H1 (cell line): ENCODE measurements around the gene GPX6. TPM values are rescaled to one million over a fixed set of nuclear protein-coding genes. Genes with fewer than 3 reads are reported as not detected.

ENCODE experiments used
- CTCF ChIA-PET: fragments of 300-600 bp; sonication (Branson Sonifier 250); formaldehyde crosslinking; loops from one replicate; lab custom pipeline; 2021; ENCODE audit not compliant: partially characterized antibody; lab: Charles Lee
- POLR2A ChIA-PET: fragments of 300-600 bp; sonication (Branson Sonifier 250); formaldehyde crosslinking; loops from one replicate; lab custom pipeline; 2021; ENCODE audit warnings: inconsistent platforms; ENCODE audit not compliant: partially characterized antibody; lab: Charles Lee
- DNase-seq, 2 experiments: peaks; one replicate each; pipeline versions ENCODE4 v3.0.0 to v3.0.0-alpha.2; 2010 to 2022; ENCODE audit warnings: low spot score in 2 of 2, low read depth in 1 of 2, mixed read lengths in 1 of 2
- FAIRE-seq: peaks from 2 replicates; lab custom pipeline; 2011; peaks lifted over from hg19 to GRCh38; lab: Jason Lieb, UNC
- H2AFZ ChIP-seq: 2 replicates; pipeline ENCODE4 v1.8.1; 2012; ENCODE audit warnings: low read length, inconsistent platforms
- H2AK5ac ChIP-seq: 2 replicates; pipeline ENCODE4 v1.6.1; 2013; ENCODE audit warnings: low read depth, low read length
- H2BK120ac ChIP-seq: replicated peaks from 2 replicates; pipeline ENCODE3; 2013; ENCODE audit warnings: low read depth, low read length, inconsistent platforms
- H2BK12ac ChIP-seq: 2 replicates; pipeline ENCODE4 v1.6.1; 2013; ENCODE audit warnings: low read depth, low read length
- H2BK15ac ChIP-seq: 2 replicates; pipeline ENCODE4 v1.6.1; 2013; ENCODE audit warnings: low read length
- H2BK20ac ChIP-seq: 2 replicates; pipeline ENCODE4 v1.6.1; 2013; ENCODE audit warnings: low read length
- H2BK5ac ChIP-seq: 2 replicates; pipeline ENCODE4 v1.6.1; 2013; ENCODE audit warnings: low read depth, low read length
- H3K14ac ChIP-seq: 2 replicates; pipeline ENCODE4 v1.6.1; 2013; ENCODE audit warnings: inconsistent platforms; ENCODE audit not compliant: insufficient read length
- H3K18ac ChIP-seq: 2 replicates; pipeline ENCODE4 v1.6.1; 2013; ENCODE audit warnings: low read length; ENCODE audit errors: extremely low read depth
- H3K23ac ChIP-seq: 2 replicates; pipeline ENCODE4 v1.6.1; 2013; ENCODE audit warnings: inconsistent platforms; ENCODE audit not compliant: insufficient read length
- H3K23me2 ChIP-seq: 2 replicates; pipeline ENCODE4 v1.6.1; 2013; ENCODE audit warnings: low read depth, low read length
- H3K27ac ChIP-seq: 2 replicates; pipeline ENCODE4 v1.6.1; 2011; ENCODE audit warnings: low read depth, low read length, inconsistent platforms
- H3K27me3 ChIP-seq, 4 experiments: replicated peaks in 1 of 4; 1 replicate in 1 of 4; 2 replicates in 3 of 4; pipeline versions ENCODE4 v1.6.1 to v1.8.1; 2011 to 2013; ENCODE audit warnings: low read length in 3 of 4, mild to moderate bottlenecking in 3 of 4, inconsistent platforms in 2 of 4, mixed read lengths in 2 of 4, moderate library complexity in 1 of 4; ENCODE audit not compliant: control insufficient read depth in 3 of 4, insufficient read depth in 3 of 4; ENCODE audit errors: extremely low read depth in 1 of 4
- H3K36me3 ChIP-seq, 4 experiments: 2 replicates each; pipeline versions ENCODE4 v1.6.1 to v1.8.1; 2011 to 2013; ENCODE audit warnings: mild to moderate bottlenecking in 4 of 4, low read length in 3 of 4, moderate library complexity in 2 of 4, control low read depth in 1 of 4, inconsistent platforms in 1 of 4; ENCODE audit not compliant: insufficient read depth in 4 of 4, control insufficient read depth in 2 of 4
- H3K4ac ChIP-seq: replicated peaks from 2 replicates; pipeline ENCODE3; 2013; ENCODE audit warnings: low read length, low read depth, mixed read lengths, inconsistent platforms; ENCODE audit not compliant: insufficient read length
- H3K4me1 ChIP-seq, 4 experiments: replicated peaks in 1 of 4; 1 replicate in 1 of 4; 2 replicates in 3 of 4; pipeline versions ENCODE4 v1.6.1 to v1.8.1; 2011 to 2013; ENCODE audit warnings: low read length in 3 of 4, inconsistent platforms in 2 of 4, mixed read lengths in 1 of 4; ENCODE audit not compliant: insufficient read depth in 4 of 4, control insufficient read depth in 3 of 4
- H3K4me2 ChIP-seq, 2 experiments: 2 replicates each; pipeline versions ENCODE4 v1.6.1 to v1.8.1; 2011 to 2013; ENCODE audit warnings: low read depth in 2 of 2, low read length in 2 of 2, control low read depth in 1 of 2, inconsistent platforms in 1 of 2, mild to moderate bottlenecking in 1 of 2; ENCODE audit not compliant: insufficient read depth in 1 of 2
- H3K4me3 ChIP-seq, 4 experiments: fragments of 200-600, 300-600 bp in 1 of 4; sonication (generic), shearing (Covaris generic), sonication (Bioruptor Twin) in 1 of 4; 2 replicates each; pipeline versions ENCODE4 v1.5.1 to v1.8.1; 2011 to 2016; ENCODE audit warnings: low read length in 4 of 4, low read depth in 3 of 4, control low read depth in 2 of 4, inconsistent platforms in 2 of 4, mild to moderate bottlenecking in 2 of 4, mixed read lengths in 1 of 4, moderate library complexity in 1 of 4; ENCODE audit not compliant: insufficient read depth in 2 of 4; ENCODE audit errors: extremely low read depth in 1 of 4
- H3K56ac ChIP-seq: replicated peaks from 2 replicates; pipeline ENCODE3; 2013; ENCODE audit warnings: low read depth, mild to moderate bottlenecking, mixed read lengths, low read length, inconsistent platforms; ENCODE audit not compliant: insufficient read length
- H3K79me1 ChIP-seq: 2 replicates; pipeline ENCODE4 v1.6.1; 2013; ENCODE audit warnings: low read depth, low read length, control low read depth
- H3K79me2 ChIP-seq, 2 experiments: 2 replicates each; pipeline versions ENCODE4 v1.6.1 to v1.8.1; 2012 to 2013; ENCODE audit warnings: low read length in 2 of 2, mild to moderate bottlenecking in 2 of 2, inconsistent platforms in 1 of 2; ENCODE audit not compliant: insufficient read depth in 2 of 2, control insufficient read depth in 1 of 2
- H3K9ac ChIP-seq, 4 experiments: replicated peaks in 1 of 4; 1 replicate in 1 of 4; 2 replicates in 3 of 4; pipeline versions ENCODE4 v1.6.1 to v1.8.1; 2011 to 2013; ENCODE audit warnings: low read depth in 3 of 4, low read length in 3 of 4, control low read depth in 2 of 4, mild to moderate bottlenecking in 2 of 4, moderate library complexity in 2 of 4, inconsistent platforms in 1 of 4; ENCODE audit errors: extremely low read depth in 1 of 4
- H3K9me3 ChIP-seq, 2 experiments: 2 replicates each; pipeline versions ENCODE4 v1.6.1 to v1.8.1; 2012 to 2013; ENCODE audit warnings: mild to moderate bottlenecking in 2 of 2, moderate library complexity in 2 of 2, control low read depth in 1 of 2, inconsistent platforms in 1 of 2, low read depth in 1 of 2, low read length in 1 of 2, mixed read lengths in 1 of 2; ENCODE audit not compliant: insufficient read depth in 2 of 2
- H4K20me1 ChIP-seq, 2 experiments: replicated peaks in 1 of 2; 2 replicates each; pipeline versions ENCODE3 to v1.8.1; 2011 to 2013; ENCODE audit warnings: inconsistent platforms in 2 of 2, low read length in 2 of 2, mild to moderate bottlenecking in 1 of 2; ENCODE audit not compliant: insufficient read depth in 2 of 2, control insufficient read depth in 1 of 2
- H4K5ac ChIP-seq: 2 replicates; pipeline ENCODE4 v1.6.1; 2013; ENCODE audit warnings: low read length, low read depth, mixed read lengths, inconsistent platforms; ENCODE audit not compliant: insufficient read length
- H4K8ac ChIP-seq: 2 replicates; pipeline ENCODE4 v1.8.0; 2013; ENCODE audit warnings: mild to moderate bottlenecking, moderate library complexity, low read length, inconsistent platforms; ENCODE audit not compliant: insufficient read depth; ENCODE audit errors: extremely low read depth
- H4K91ac ChIP-seq: replicated peaks from 2 replicates; pipeline ENCODE3; 2013; ENCODE audit warnings: low read length, mixed read lengths, inconsistent platforms; ENCODE audit not compliant: insufficient read length
- ASH2L ChIP-seq: fragments of 200-600, 300-600 bp; sonication (generic); IDR thresholded peaks from one replicate; pipeline ENCODE4 v1.7.1; 2017; ENCODE audit warnings: low read length
- ATF2 ChIP-seq: IDR thresholded peaks from 2 replicates; pipeline ENCODE4 v1.6.1; 2012; ENCODE audit warnings: low read length, inconsistent platforms
- JUN ChIP-seq: IDR thresholded peaks from 2 replicates; pipeline ENCODE4 v1.6.1; 2011; ENCODE audit warnings: low read depth, mild to moderate bottlenecking, improper control_type of control experiment, low read length
- KDM4A ChIP-seq: IDR thresholded peaks from one replicate; pipeline ENCODE4 v1.7.1; 2012; ENCODE audit warnings: low read depth, mild to moderate bottlenecking, moderate library complexity, low read length, inconsistent platforms; ENCODE audit not compliant: severe bottlenecking
- POU5F1 ChIP-seq: IDR thresholded peaks from 2 replicates; pipeline ENCODE4 v1.6.1; 2011; ENCODE audit warnings: low read depth, mild to moderate bottlenecking, low read length, moderate library complexity
- RBBP5 ChIP-seq: IDR thresholded peaks from 2 replicates; pipeline ENCODE4 v1.7.1; 2012; ENCODE audit warnings: low read depth, mild to moderate bottlenecking, inconsistent platforms, low read length, moderate library complexity, borderline replicate concordance
- SIRT6 ChIP-seq: IDR thresholded peaks from one replicate; pipeline ENCODE4 v1.7.1; 2012; ENCODE audit warnings: low read length, inconsistent platforms
- TBP ChIP-seq: IDR thresholded peaks from 2 replicates; pipeline ENCODE4 v1.6.1; 2011; ENCODE audit warnings: low read depth, low read length, improper control_type of control experiment
- TEAD4 ChIP-seq: IDR thresholded peaks from 2 replicates; pipeline ENCODE4 v1.6.1; 2012; ENCODE audit warnings: low read depth, low read length, inconsistent platforms, mixed read lengths
- WGBS, 2 experiments: shearing (Covaris generic) in 1 of 2; methylation state at CpG; one replicate each; pipeline versions ENCODE4 v1.1.6 to v1.1.7; 2013 to 2015; ENCODE audit warnings: low lambda C conversion rate in 2 of 2, mixed read lengths in 2 of 2, inconsistent platforms in 1 of 2, low coverage in 1 of 2, missing lambda C conversion rate in 1 of 2; ENCODE audit not compliant: insufficient replicate concordance in 2 of 2, insufficient coverage in 1 of 2, insufficient read length in 1 of 2; ENCODE audit errors: extremely low coverage in 1 of 2, missing lambda C conversion rate in 1 of 2; 5-methylcytosine and 5-hydroxymethylcytosine counted together
- polyA plus RNA-seq, 7 experiments: library from polyadenylated mRNA; depleted of rRNA in 3 of 7; stranded (reverse) in 5 of 7; unstranded in 2 of 7; fragments of >200 nt in 5 of 7; fragments of 200-250 nt in 2 of 7; gene quantifications; 1 replicate in 5 of 7; 2 replicates in 1 of 7; 4 replicates in 1 of 7; pipeline versions ENCODE4 v1.2.1 to v1.2.3, GENCODE V29; 2011 to 2013; ENCODE audit warnings: missing spikeins in 2 of 7, mixed read lengths in 2 of 7
- total RNA-seq: library from RNA; stranded (reverse); fragmentation: NEBNext Ultra II Directional; extraction: Animal tissue kit (Norgen Biotek cat#: 25700); gene quantifications from 2 replicates; pipeline ENCODE4 v1.2.1, GENCODE V29; 2021

GPX6 gene
- total and polyA plus RNA-seq, 2 of the 8 experiments (the other 6 are each of a cell fraction or from before 2014, with no cell fraction given) = not detected

- Histone ChIP-seq H4K91ac (no peak overlapping the region), H3K9ac (peak overlapping the region in 1 of 4 experiments; percentile 61; a peak in 2 of 7 replicates), H3K79me1 (no peaks in the 10 kb centered on the region), H2BK5ac (no peak overlapping the region), H3K56ac (no peak overlapping the region), H2BK12ac (no peak overlapping the region; the same call in 1 of the 2 replicates), H2AFZ (peak overlapping the region; percentile 54; the same call in 1 of the 2 replicates), H2BK20ac (no peak overlapping the region), H2BK120ac (no peak overlapping the region), H3K4ac (no peak overlapping the region), H3K14ac (no peak overlapping the region), H3K4me2 (peak overlapping the region; percentile 74 to 91), H3K4me3 (peak overlapping the region; percentile 69 to 80 (median 76)), H2BK15ac (no peak overlapping the region), H3K18ac (no peak overlapping the region; the same call in 1 of the 2 replicates), H4K20me1 (no peaks in the 10 kb centered on the region), H3K23ac (no peak overlapping the region), H4K8ac (no peak overlapping the region), H3K9me3 (no peaks in the 10 kb centered on the region), H3K79me2 (no peaks in the 10 kb centered on the region), H3K27me3 (peaks cover 0 to 2% (median 0%) of the 10 kb centered on the region in 4 experiments; a peak in 2 of 7 replicates), H2AK5ac (no peak overlapping the region), H3K23me2 (peaks cover 7% of the 10 kb centered on the region), H3K27ac (no peak overlapping the region), H3K4me1 (peaks cover 0 to 6% (median 2%) of the 10 kb centered on the region in 4 experiments; a peak in 2 of 7 replicates), H3K36me3 (no peaks in the 10 kb centered on the region), H4K5ac (no peak overlapping the region)
- TF ChIP-seq JUN (no peak), SIRT6 (no peak), ASH2L (peak; percentile 52), TEAD4 (peak; percentile 32; the same call in 1 of the 2 replicates), KDM4A (no peak), ATF2 (peak; percentile 90; the same call in 1 of the 2 replicates), POU5F1 (0 out of 2 replicates have a peak, but pooled peaks have one; percentile 24), TBP (peak; percentile 100), RBBP5 (no peak)
- FAIRE-seq = peak; percentile 77
- ChIA-PET POLR2A (interaction anchor here (0.6 to 2.0 kb wide), 22 partner anchors 9 to 270 kb away, joined by 3 to 11 read pairs (median 4); partner anchors contain the start of gene ZSCAN12), CTCF (interaction anchor here (0.8 to 1.4 kb wide), 4 partner anchors 25 to 383 kb away, joined by 3 to 6 read pairs (median 4); no protein-coding TSS in a partner anchor)
- peak; percentile 33 to 72 for DNase-seq
- WGBS, 2 experiments = 6% methylated on average over 14 of the region's 14 CpGs; no CpG with 5 or more reads in 1 of the 2 experiments
These were observed 26.7 kb downstream of the GPX6 start for GRCh38 chr6:28488916-28489365.
